GM12864 (cell line): ENCODE measurements around the gene ALG1.

Source experiments
- DNase-seq: peaks from one replicate; pipeline ENCODE4 v3.0.0-alpha.2; 2011; ENCODE audit warnings: low read depth
- H3K4me3 ChIP-seq: 2 replicates; pipeline ENCODE4 v1.5.1; 2011; ENCODE audit warnings: mild to moderate bottlenecking, low read depth, low read length, control low read depth
- CTCF ChIP-seq: IDR thresholded peaks from 2 replicates; pipeline ENCODE4 v1.5.1; 2011; ENCODE audit warnings: low read depth, mild to moderate bottlenecking, moderate library complexity, low read length, control low read depth, inconsistent platforms; ENCODE audit errors: missing control alignments

Gene ALG1

GRCh38 chr16:5071681-5072333 is at the start of gene ALG1:
Gene ALG1 (plus strand): TSS chr16:5071843. CDS start chr16:5071850, 7 bp downstream.
- H3K4me3 ChIP-seq: peak within 1 kb of the TSS; percentile 96
- no peak for TF ChIP-seq CTCF
- peak; percentile 70 for DNase-seq

- no peak for DNase-seq
- TF ChIP-seq CTCF: no peak
- H3K4me3 ChIP-seq: no peak overlapping the region
Measured at GRCh38 chr16:5022521-5022920, 49.1 kb upstream of the ALG1 start.

- no peak for DNase-seq
- no peak overlapping the region for H3K4me3 ChIP-seq
- peak; percentile 15 for TF ChIP-seq CTCF
Measured at GRCh38 chr16:5024632-5025031, 47.0 kb upstream of the ALG1 start.

GRCh38 chr16:5025171-5025632 is 46.4 kb upstream of the ALG1 start:
- DNase-seq: no peak
- TF ChIP-seq CTCF: peak; percentile 26
- no peak overlapping the region for H3K4me3 ChIP-seq

GRCh38 chr16:5026664-5027063 is 45.0 kb upstream of the ALG1 start:
- no peak for TF ChIP-seq CTCF
- no peak overlapping the region for H3K4me3 ChIP-seq
- DNase-seq: no peak

GRCh38 chr16:5027086-5027485 is 44.6 kb upstream of the ALG1 start:
- no peak for DNase-seq
- TF ChIP-seq CTCF: no peak
- no peak overlapping the region for H3K4me3 ChIP-seq
